ENCODE measurements around the gene SLC44A1. TPM values are rescaled to one million over a fixed set of nuclear protein-coding genes. Genes with fewer than 3 reads are reported as not detected.

The SLC44A1 gene
- total and polyA plus RNA-seq, 2 of the 13 experiments (the other 11 are each of a cell fraction or from before 2014, with no cell fraction given), result 21.4 to 40.8 TPM

GRCh38 chr9:105418588-105419500 lies 174.4 kb downstream of the SLC44A1 start (continued):
- TF ChIP-seq EED (CRISPR knock-in tag; IDR thresholded peaks at IDR 0.05) (no peak), PATZ1 (CRISPR knock-in tag; IDR thresholded peaks at IDR 0.05) (peak; percentile 96), ZNF563 (CRISPR knock-in tag; IDR thresholded peaks at IDR 0.05) (no peak), ZBTB42 (CRISPR knock-in tag; IDR thresholded peaks at IDR 0.05) (no peak), POLR2AphosphoS5 (IDR thresholded peaks at IDR 0.05; ENCODE audit: low read depth, low read length) (peak; percentile 44; the same call in 1 of the 2 replicates), ATF7-NPFF (CRISPR knock-in tag; IDR thresholded peaks at IDR 0.05; ENCODE audit: low read depth) (no peak), KAT7 (CRISPR knock-in tag; IDR thresholded peaks at IDR 0.05; ENCODE audit: borderline replicate concordance) (no peak), RBFOX2 (IDR thresholded peaks at IDR 0.05; ENCODE audit: low read depth, low read length) (no peak; the same call in 1 of the 2 replicates), ZNF784 (CRISPR knock-in tag; IDR thresholded peaks at IDR 0.05; ENCODE audit: borderline replicate concordance) (no peak; the same call in 1 of the 2 replicates), CENPX (CRISPR knock-in tag; IDR thresholded peaks at IDR 0.05) (no peak), TIGD3 (CRISPR knock-in tag; IDR thresholded peaks at IDR 0.05; ENCODE audit: borderline replicate concordance) (no peak), ZNF160 (CRISPR knock-in tag; IDR thresholded peaks at IDR 0.05) (no peak), BRF2 (CRISPR knock-in tag; IDR thresholded peaks at IDR 0.05) (no peak), ZHX2 (IDR thresholded peaks at IDR 0.05; ENCODE audit: low read depth) (no peak), ZHX2 (CRISPR knock-in tag; IDR thresholded peaks at IDR 0.05; ENCODE audit: borderline replicate concordance) (no peak), NAIF1 (CRISPR knock-in tag; IDR thresholded peaks at IDR 0.05; ENCODE audit: borderline replicate concordance) (peak; percentile 46; the same call in 1 of the 2 replicates)
